ES-I3 (cell line): ENCODE results near the gene RAPGEFL1.

ENCODE experiments used
- H3K36me3 ChIP-seq: 2 replicates; pipeline ENCODE4 v1.6.1; 2013; ENCODE audit warnings: mild to moderate bottlenecking, low read length, control low read depth, moderate library complexity; ENCODE audit not compliant: insufficient read depth
- H3K4me1 ChIP-seq: 2 replicates; pipeline ENCODE4 v1.6.1; 2013; ENCODE audit warnings: mild to moderate bottlenecking, control low read depth, low read length; ENCODE audit not compliant: insufficient read depth
- H3K9ac ChIP-seq: 2 replicates; pipeline ENCODE4 v1.6.1; 2013; ENCODE audit warnings: low read depth, mild to moderate bottlenecking, low read length, moderate library complexity
- H3K9me3 ChIP-seq: 2 replicates; pipeline ENCODE4 v1.6.1; 2013; ENCODE audit warnings: mild to moderate bottlenecking, low read length, moderate library complexity; ENCODE audit not compliant: control insufficient read depth, insufficient read depth

Gene RAPGEFL1

DNA sequence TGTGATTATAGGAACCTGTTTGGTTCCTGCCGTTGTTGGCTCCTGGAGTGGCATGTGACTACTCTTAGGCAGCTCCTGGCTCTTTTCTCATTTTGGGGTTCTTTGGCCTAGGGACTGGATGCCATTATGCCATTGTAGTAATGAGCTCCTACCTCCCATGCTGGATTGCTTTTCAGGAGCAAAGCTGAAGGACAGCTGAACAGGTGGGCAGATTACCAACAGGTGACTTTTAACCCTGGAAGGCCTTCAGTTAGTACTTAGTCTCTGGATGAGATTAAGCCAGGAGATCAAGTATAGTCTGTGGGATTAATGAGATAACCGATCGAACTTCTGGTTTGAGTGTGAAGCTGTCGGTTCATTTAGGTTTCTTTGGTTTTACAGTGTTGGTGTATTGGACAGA, 67.0 kb downstream of the RAPGEFL1 start:
- Histone ChIP-seq H3K36me3 (no peaks in the 10 kb centered on the region), H3K4me1 (no peaks in the 10 kb centered on the region), H3K9me3 (no peaks in the 10 kb centered on the region), H3K9ac (no peak overlapping the region)
